Inferior parietal cortex (tissue), 1 donor: ENCODE results near the gene TRIM31.

ENCODE experiments used
- DNase-seq: peaks from one replicate; pipeline ENCODE4 v3.0.0-alpha.2; 2016; ENCODE audit errors: extremely low spot score

The TRIM31 gene

DNA sequence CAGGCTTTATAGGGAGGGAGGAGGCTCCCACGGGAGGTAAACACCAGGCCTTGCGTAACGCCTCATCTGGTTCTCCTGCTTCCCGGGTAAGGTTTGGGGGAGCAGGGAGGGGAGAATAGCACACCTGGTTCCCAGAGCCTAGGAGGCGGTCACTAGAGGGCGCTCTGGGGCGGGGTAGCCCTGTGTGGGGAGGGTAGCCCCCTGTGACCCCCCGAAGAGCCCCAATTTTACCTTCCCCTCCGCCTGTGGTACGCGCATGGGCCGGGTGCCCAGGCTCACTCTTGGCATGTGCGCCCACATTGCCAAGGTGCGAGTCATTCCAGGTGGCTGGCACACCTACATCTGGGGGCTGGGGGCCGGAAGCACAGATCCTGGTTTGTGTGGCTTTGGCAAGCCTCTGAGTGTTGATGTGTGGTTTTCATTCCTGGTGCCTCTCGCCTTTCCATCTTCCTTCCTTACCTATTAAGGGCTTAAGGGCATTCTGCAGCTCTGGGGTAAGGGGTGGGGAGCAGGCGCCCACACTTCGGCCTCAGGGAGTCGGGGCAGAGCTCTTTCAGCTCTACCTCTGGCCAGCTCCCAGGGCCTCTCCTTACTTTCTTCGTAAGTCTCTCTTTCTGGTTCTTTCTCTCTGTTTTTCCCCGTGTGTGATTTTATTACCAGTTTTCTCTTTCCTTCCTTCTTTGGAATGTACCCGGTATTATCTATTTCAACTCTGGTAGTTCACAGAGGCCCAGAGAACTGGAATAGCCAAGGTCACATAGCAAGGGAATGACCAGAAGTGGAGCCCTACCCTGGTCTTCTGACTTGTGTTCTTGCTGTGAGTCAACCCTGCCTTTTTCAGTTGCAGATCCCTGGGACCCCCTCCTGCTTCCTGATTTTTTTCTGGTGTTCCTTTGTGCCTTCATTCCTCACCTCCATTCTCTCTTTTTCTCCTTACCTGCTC, 36.8 kb downstream of the TRIM31 start:
- no peak for DNase-seq

DNA sequence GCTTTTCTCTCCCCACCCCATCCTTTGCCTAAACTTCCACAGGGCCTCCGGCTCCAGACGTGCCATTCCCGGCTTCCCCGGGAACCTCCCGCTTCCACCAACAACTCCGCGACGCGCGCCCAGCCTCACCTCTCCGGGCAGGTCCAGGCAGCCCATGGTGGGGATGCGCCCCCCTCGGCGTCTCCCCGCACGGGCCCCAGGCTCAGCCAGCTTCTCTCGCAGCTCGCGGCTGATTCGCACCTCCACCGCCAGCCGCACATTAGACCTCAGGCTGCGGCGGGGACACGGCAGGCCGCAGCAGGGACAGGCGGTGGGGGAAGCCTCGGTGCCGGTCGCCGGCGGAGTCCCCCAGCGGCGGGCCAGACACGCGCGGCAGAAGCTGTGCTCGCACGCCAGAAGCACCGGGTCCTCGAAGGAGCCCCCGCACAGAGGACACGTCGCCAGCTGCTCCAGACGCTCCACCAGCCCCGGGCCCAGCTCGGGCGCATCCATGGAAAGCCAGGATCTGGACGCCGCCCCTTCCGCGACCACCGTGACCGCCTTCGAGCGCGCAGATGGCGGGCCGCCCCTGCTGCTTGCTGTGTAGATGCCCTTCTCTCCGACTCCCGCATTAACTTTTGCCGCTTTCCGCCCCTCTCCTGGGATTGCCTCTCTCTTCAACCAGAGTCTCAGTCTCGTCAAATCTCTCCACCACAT, 37.6 kb downstream of the TRIM31 start, which contains the start of gene RNF39:
TSS of gene RNF39 (minus strand) at position 676 of the 696 bp plus-strand sequence. CDS start at position 492, 184 bp downstream.
- no peak for DNase-seq

DNA sequence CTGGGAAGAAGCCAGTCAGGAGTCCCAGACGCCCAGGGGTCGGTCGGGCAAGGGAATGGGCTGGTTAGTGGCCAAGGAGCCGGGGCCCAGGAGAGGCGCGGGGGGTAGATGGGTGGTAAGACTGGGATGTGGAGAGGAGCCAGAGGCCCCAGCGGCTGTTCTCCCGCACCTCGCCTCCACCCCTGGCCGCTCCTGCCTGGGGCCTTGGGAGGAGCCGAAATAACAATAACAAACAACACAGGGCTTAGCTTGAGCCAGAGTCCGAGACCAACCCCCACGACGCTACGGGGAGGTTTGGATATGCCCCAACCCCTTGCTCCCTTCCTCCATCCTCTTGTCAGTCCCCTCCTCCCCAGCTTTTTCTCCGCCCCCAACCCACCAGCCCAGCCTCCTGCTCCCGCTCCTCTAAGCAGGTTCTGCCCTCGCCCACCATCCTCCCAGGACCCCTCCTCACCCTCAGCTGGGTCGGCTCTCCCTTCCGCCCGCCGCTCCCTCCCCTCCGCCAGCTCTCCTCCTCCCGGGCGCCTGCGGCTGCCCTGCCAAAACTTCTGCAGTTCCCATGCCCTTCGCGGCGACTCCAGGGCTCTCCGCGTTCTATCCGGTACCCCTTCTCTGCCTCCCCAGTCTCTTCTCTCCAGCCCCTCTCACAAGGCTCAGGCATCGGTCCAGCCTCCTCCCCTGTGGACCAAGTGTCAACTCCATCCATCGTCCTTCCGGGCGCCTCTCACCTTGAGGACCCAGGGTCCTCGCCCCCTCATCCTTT, 38.4 kb downstream of the TRIM31 start:
- DNase-seq = no peak

DNA sequence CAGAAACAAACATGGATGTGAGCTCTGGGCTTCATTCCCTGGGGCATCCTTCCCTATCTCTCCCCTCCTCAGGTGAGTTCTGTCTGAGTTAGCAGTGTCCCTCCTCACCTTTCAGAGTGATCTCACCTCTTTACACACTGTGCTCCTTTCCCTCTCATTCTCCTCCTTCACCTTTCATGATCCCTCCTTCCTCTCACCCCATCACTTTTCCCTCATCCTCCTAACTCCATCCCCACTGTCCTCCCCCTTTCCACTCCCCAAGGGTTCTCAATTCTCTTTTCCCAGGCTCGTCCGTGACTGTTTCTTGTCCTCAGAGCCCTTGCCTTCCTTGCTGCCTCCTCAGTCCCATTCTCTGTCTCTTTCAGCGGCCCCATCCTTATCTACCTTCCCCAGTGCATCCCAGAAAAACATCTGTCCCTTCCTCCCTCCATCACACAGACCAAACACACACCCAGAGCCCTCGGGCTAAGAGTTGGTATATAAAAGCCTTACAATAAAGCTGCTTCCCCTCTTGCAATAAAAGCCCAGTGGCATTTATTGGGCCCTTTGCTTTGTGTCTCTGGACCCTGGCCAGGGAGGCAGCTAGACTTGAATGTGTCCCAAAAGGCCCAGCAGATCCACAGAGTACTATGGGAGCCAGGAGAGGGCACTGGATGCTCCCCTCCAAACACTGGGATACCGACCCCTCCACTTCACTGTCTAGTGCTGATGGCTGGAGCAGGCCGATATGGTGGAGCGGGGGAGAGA, 39.2 kb downstream of the TRIM31 start:
- no peak for DNase-seq

DNA sequence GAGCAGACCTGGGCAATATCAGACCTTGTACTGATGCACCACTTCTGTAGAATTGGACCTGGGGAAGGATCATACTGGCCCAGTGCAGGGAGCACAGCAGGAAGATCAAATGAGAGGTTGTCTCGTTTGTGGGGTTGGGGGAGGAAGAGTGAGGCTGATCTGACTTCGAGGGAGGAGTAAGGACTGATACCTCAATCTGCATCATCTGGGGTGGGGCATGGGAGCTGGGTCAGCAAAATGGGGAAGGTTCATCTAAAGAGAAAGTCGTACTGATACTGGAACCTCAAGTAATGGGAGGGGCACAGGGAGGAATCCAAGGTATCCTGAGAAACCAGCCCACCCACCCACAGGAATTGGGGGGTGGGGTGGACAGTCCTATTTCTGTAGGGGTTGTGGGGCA, 41.0 kb downstream of the TRIM31 start:
- no peak for DNase-seq

DNA sequence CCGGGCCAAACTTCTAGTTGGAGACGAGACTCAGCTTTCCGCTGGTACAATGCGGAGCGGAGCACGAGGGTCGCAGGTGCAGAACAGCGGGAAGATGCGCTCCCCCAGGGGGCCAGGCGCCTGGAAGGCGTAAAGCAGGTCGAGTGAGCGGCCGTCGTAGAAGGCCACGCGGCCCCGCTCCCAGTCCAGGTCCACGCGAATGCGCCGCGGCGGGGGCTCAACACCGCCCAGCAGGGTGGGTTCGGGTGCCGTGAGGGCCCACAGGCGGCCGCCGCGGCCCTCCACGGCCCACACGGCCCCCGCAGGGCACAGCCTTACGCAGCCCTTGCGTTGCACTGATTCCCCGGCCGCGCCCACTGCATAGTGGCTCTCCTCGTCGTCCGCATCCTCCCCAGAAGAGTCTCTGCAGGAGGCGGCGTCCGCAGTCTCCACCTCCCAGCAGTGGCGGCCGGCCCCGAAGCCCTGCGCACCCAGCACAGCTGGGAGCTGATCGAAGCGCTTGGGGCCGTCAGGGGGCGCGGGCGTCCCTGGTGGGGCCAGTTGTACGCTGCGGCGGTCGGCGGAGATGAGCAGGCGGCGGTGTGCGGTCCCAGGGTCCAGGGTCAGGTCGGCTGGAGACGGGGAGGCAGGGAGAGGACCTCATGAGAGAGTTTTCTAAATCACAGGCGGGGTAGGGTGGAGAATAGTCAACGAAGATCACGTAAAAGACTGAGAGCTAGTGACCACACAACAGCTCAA, 41.6 kb downstream of the TRIM31 start:
- no peak for DNase-seq

DNA sequence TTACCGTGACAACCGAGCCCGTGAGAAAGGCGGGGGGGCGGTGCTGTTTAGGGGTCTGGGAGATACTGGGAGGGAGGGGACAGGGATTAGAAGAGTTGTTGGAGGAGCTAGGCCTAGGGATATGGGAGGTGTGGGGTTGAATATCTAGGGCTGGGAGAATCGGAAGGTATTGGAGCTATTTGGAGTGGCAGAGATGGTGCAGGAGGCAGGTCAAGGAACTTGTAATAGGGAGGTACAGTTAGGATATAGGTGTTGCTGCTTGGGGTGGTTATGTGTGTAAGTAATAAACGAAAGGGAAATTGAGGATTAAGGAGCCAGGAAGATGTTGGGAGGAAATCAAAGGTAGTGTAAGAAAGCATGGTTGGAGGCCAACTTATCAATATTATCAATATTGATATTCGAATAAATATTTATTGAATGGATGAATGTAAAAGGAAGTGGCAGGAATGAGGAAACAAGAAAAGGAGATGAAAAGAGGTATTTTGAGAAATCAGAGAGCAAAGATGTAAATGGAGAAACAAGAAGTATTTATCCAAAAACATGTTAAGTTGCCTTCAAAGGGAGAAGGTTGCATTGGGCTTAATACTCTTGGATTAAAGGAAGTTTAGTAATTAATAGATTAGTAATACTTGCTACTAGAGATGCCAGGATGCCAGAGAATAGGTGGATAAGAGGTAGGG, 45.3 kb downstream of the TRIM31 start:
- no peak for DNase-seq

DNA sequence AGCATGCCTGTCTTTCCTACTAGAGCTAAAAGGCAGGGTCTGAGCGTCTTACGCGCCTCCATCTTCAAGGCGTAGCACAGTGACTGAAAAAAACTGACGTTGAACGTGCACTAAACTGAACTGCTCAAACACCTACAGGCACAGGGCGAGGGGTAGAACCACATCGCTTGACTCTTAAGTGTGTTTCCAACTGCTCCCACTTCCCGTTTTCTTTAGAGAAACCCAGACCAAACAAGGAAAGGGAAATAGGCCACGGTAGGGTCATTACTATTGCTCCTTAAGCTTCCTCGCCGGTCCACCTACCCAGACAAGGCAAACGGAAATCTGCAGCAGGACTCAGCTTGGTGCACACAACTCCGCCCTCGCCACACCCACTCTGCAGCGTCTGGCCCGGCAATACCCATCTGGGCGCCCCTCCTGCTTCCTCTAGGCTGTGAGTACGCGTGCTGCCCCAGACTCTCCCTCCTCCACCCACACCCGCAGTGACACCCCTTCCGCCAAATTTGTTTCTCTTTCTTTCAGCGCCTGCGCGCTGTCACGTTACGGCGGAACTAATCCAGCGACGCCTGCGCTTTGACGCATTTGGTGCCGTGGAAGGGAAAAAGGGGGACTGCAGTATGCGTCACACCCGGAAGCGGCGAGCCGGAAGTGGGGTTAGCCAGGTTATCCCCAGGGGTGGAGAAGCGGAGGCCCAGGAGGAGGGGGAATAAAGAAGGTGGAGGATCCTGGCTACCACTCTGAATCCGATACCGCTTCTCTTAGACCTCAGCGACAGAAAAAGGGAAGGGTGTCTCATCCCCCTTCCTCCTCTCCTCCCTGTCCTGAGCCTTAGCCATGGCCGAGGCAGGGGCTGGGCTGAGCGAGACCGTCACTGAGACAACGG, 46.1 kb downstream of the TRIM31 start, which contains the start of gene PPP1R11:
TSS of gene PPP1R11 (plus strand) at position 622 of the 883 bp plus-strand sequence. CDS start at position 835, 213 bp downstream.
- DNase-seq = peak; percentile 100

DNA sequence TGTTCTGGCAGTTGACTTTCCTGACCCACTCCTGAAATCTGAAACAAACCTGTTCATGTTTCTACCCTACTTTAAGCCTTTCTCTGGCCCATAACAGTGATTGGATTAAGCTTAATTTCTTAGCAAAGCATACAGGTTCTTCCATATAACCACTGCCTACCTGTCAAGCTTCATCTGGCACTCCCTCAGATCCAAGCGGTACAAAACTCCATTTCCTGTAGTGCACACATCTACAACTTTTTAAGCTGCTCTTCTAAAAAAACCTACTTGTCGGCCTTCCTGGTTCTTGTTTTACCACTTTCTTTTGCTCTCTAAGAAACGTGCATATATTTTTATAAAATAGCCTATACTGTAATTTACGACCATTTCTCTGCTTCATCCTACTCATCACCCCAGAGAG, 46.8 kb downstream of the TRIM31 start:
- no peak for DNase-seq

DNA sequence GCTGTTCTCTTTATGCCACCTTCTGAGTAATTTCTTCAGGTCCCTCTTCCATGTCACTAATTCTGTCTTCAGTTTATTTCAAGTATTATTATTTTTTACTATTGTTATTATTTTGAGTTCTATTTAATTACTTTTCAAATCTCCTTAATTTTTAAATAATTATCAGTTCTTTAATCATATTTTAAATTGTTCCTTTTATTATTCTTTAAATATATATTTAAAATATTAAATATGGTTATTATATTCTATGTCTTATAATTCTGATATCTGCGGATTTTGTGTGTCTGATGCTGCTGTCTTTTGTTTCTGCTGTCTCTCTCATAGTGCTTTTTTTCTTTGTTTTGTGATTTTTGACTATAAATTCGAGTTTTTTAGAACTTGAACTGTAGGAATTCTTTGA, 49.6 kb downstream of the TRIM31 start:
- DNase-seq = no peak

DNA sequence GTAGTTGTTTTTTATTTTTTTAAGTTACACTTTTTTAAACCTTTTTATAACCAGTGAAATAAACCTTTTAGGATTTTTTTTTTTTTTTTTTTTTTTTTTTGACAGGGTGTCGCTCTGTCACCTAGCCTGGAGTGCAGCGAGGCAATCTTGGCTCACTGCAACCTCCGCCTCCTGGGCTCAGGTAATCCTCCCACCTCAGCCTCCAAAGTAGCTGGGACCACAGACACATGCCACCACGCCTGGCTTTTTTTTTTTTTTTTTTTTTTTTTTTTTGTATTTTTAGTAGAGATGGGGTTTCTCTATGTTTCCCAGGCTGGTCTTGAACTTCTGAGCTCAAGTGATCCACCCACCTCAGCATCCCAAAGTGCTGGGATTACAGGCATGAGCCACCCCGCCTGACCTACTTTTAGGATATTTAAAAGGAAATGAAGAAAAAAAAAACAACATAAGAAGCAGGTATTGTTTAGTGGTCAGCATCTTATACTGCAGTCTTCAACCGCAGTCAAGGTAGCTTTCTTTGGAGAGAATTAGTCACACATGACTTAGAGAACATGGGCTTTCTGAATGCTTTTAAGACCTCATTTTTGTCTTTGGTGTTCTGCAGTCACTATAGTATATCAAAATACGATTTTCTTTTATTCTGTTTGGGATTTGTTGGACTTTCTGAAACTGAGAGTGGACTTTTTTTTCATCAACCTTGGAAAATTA, 50.3 kb downstream of the TRIM31 start:
- no peak for DNase-seq

DNA sequence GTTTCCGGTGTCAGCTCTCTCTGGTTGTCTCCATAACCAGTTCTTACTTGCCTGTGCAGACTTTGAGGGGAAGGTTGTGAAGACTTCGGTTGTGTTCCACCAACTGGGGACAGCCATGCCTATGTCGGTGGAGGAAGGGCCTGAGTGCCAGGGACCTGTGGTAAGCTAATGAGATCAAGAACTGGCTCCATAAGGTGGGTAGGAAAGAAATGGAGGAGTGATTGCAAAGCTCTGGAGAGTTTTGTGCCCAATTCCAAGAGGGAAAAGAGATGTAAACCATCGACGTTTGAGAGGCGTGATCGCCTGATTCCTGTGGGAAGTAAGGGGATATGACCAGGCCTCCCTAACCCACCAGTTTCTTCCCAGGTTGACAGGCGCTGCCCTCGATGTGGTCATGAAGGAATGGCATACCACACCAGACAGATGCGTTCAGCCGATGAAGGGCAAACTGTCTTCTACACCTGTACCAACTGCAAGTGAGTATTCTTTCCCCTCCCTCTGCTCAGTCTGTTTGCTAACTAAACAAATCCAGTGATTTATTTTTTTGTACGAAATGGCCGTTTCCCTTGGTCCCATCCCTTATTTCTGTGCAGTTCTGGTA, 50.9 kb downstream of the TRIM31 start:
- DNase-seq = peak; percentile 24

DNA sequence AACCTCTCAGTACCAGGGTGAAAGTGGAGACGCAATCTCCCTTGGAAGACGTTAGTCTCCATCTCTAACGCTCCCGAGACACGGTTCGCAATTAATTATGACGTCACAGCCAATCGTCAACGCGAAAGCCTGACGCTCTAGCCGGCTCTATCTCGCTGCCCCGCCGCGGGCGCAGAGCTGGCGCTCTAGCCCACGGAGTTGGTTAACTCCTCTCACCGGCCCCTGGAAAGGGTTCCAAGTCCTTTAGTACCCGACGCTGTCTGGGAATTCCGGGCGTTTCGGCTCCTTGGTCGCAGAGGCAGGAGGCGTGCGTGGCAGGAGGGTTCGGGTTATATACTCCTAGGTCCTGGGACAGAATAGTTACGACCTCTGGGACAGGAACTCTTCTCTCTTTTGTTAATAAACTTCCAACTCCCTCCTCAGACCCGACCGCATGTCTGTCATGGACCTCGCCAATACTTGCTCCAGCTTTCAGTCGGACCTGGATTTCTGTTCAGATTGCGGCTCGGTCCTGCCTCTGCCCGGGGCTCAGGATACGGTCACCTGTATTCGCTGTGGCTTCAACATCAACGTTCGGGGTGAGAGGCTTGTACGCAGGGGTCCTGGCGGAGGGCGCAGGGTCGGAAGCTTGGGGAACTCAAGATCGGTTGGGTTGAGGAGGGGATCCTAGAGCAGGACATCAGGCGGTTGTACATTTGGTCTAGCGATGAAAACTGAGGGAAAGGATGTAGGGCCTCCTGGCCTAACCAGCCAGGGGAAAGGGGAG, 51.6 kb downstream of the TRIM31 start, which contains the start of gene POLR1H:
TSS of gene POLR1H (plus strand) at position 174 of the 766 bp plus-strand sequence. CDS start at position 434, 260 bp downstream.
- DNase-seq = peak; percentile 99

DNA sequence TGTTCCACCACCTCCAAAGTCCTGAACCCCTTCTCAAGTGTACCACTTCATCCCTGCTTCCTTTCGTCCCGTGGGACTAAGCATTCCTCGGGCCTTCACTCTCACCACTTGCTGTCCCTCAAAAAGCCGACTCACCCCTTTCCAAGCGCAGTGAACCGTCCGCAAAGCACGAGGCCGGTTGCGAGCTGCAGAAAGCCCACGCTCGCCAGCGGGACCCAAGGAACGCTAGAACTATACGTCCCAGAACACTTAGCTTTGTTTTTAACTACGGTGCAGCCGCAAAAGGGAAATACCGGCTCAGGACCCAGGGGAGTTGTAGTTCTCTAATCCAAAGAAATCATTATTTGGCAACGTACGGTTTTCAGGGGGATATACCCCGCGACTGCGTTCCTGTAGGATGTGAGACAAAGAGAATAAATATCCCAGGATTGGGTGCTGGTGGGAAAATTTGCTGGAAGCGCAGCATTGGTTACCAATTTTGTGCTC, 52.2 kb downstream of the TRIM31 start:
- DNase-seq = no peak

DNA sequence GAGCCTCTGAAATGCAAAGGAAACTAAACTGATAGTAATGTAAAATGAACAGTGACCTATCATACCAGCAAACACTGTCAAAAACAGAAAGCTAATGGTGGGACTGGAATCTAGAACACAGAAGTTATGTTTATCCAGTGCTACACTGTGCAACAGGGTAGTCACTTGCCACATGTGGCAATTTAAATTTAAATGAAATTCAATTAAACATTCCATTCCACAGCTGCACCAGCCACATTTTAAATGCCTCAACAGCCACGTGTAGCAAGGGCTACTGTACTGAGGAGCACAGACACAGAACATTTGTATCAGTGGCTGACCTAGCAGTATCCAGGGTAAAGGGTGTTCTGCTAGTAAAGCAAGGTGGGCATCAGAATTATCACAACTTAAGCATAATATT, 57.4 kb downstream of the TRIM31 start:
- no peak for DNase-seq

DNA sequence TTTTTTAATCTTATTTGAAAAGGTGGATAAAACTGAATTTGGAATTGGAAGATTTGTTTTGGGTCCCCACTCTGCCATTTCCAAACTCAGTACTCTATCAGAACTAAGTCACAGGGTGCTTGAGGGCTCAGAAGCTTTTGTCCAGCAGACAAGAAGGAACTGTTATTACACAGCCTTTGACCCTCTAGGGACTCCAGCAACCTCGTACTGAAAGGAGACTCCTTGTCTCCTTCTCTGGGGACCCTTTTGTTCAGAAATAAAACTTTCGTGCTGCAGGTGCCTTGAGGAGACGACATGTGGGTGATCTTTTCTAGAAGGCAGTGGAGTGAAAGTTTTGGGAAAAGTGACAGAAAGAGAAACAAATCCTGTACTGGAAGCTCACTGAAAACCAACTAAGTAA, 59.2 kb downstream of the TRIM31 start:
- DNase-seq = no peak
